Measurements from ENCODE around the gene IRF2BP1.
"Not testable (repeated sequence)": the region's sequence is repeated elsewhere in the genome, so short reads cannot be mapped to it uniquely, and the experiment has no call there.

Gene IRF2BP1

GRCh38 chr19:45873219-45873772 lies 12.6 kb downstream of the IRF2BP1 start:
- peaks cover 26% of the 10 kb centered on the region for H3K27me3 ChIP-seq (ENCODE audit: insufficient read depth, poor library complexity, severe bottlenecking)
- DNase-seq (ENCODE audit: low read depth in 1 of 2, low spot score in 1 of 2): no peak
- H3K4me3 ChIP-seq (replicated peaks; ENCODE audit: insufficient read depth, low read length): no peak overlapping the region
- TF ChIP-seq GABPA (IDR thresholded peaks at IDR 0.05; ENCODE audit: low read depth) (no peak), SPI1 (IDR thresholded peaks at IDR 0.05; ENCODE audit: borderline replicate concordance, low read depth) (no peak), REST (IDR thresholded peaks at IDR 0.05; ENCODE audit: insufficient replicate concordance, low read depth) (no peak), CTCF (IDR thresholded peaks at IDR 0.05; ENCODE audit: insufficient read depth, low read length) (no peak), POLR2AphosphoS5 (IDR thresholded peaks at IDR 0.05; ENCODE audit: low read depth) (no peak)
- no peak overlapping the region for H3K27ac ChIP-seq (replicated peaks)

- H3K4me3 ChIP-seq (replicated peaks; ENCODE audit: insufficient read depth, low read length): no peak overlapping the region
- H3K27ac ChIP-seq (replicated peaks): no peak overlapping the region
- TF ChIP-seq GABPA (IDR thresholded peaks at IDR 0.05; ENCODE audit: low read depth): no peak
- TF ChIP-seq CTCF (IDR thresholded peaks at IDR 0.05; ENCODE audit: insufficient read depth, low read length): no peak
- no peak for TF ChIP-seq SPI1 (IDR thresholded peaks at IDR 0.05; ENCODE audit: borderline replicate concordance, low read depth)
- TF ChIP-seq POLR2AphosphoS5 (IDR thresholded peaks at IDR 0.05; ENCODE audit: low read depth): no peak
- no peak for TF ChIP-seq REST (IDR thresholded peaks at IDR 0.05; ENCODE audit: insufficient replicate concordance, low read depth)
- H3K27me3 ChIP-seq (ENCODE audit: insufficient read depth, poor library complexity, severe bottlenecking): peaks cover 23% of the 10 kb centered on the region
- no peak for DNase-seq (ENCODE audit: low read depth in 1 of 2, low spot score in 1 of 2)
Measured at GRCh38 chr19:45872095-45872919, 13.6 kb downstream of the IRF2BP1 start.

DNA sequence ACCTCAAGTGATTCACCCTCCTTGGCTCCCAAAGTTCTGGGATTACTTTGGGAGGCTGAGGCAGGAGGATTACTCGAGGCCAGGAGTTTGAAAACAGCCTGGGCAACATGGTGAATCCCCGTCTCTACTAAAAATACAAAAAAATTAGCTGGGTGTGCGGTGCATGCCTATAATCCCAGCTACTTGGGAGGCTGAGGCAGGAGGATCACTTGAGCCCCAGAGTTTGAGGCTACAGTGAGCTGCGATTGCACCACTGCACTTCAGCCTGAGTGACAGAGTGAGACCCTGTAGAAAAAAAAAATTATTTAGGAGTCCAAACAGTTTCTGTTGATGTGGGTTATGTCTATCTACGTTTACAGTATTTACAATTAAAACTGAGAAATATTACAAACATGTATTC lies 15.1 kb downstream of the IRF2BP1 start:
- DNase-seq (ENCODE audit: low read depth in 1 of 2, low spot score in 1 of 2): no peak
- TF ChIP-seq SPI1 (IDR thresholded peaks at IDR 0.05; ENCODE audit: borderline replicate concordance, low read depth) (no peak), CTCF (IDR thresholded peaks at IDR 0.05; ENCODE audit: insufficient read depth, low read length) (no peak), REST (IDR thresholded peaks at IDR 0.05; ENCODE audit: insufficient replicate concordance, low read depth) (no peak), GABPA (IDR thresholded peaks at IDR 0.05; ENCODE audit: low read depth) (no peak), POLR2AphosphoS5 (IDR thresholded peaks at IDR 0.05; ENCODE audit: low read depth) (no peak)
- Histone ChIP-seq H3K27me3 (ENCODE audit: insufficient read depth, poor library complexity, severe bottlenecking) (peaks cover 18% of the 10 kb centered on the region), H3K4me3 (replicated peaks; ENCODE audit: insufficient read depth, low read length) (no peak overlapping the region), H3K27ac (replicated peaks) (no peak overlapping the region)

GRCh38 chr19:45867241-45867640 lies 18.7 kb downstream of the IRF2BP1 start:
- H3K27ac ChIP-seq (replicated peaks); H3K4me3 ChIP-seq (replicated peaks; ENCODE audit: insufficient read depth, low read length); DNase-seq (ENCODE audit: low read depth in 1 of 2, low spot score in 1 of 2): not testable (repeated sequence)
- H3K27me3 ChIP-seq (ENCODE audit: insufficient read depth, poor library complexity, severe bottlenecking): peaks cover 31% of the 10 kb centered on the region

Data from HL-60 (cell line).